GM19372 (cell line): ENCODE data around the gene FGGY.
"Not testable (repeated sequence)": the region's sequence is repeated elsewhere in the genome, so short reads cannot be mapped to it uniquely, and the experiment has no call there.

Experiments
- ATAC-seq: cut with Tn5 transposase; IDR thresholded peaks from one replicate; pipeline ENCODE4 v1.9.1; 2021; ENCODE audit warnings: mild to moderate bottlenecking, low read depth, moderate library complexity; ENCODE audit not compliant: unreplicated experiment

The FGGY gene

DNA sequence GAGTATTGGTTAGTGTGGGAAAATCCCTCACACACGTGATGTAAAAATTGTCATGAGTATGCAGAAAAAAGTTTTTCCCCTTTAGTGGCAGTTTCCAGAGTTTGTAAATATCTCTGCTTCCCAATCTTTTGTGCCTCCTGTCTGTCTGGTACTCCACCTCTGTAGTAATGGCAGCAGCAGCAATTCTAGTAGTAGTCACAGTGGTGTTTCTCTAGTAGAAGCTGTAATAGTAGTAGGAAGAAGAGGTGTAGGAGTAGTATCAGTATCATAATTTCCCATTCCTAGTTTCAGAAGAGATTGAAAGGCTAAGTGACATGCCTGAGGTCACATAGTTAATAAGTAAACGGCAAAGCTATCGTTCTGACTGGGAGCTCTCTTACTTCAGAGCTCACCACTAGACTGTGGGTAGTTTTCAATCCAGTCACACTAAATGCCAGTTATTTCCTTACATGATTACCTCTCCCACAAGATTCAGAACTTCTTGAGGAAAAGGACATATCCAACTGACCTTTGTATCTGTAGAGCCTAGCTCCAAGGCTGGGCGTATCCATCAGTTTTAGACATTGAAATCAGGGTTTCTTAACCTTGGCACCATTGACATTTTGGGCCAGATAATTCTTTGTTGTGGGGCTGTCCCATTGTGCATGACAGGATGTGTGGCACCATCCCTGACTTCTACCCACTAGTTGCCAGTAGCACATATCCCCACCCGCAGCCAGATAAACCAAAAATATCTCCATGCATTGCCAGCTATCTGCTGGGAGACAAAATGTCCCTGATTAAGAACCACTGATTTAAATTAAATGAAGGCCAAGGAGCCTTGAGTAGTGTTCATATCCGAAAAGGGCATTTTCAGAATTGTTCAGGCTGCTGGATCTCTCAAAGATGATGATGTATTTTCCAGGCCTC lies 135.9 kb downstream of the FGGY start:
- peak; percentile 94 for ATAC-seq

DNA sequence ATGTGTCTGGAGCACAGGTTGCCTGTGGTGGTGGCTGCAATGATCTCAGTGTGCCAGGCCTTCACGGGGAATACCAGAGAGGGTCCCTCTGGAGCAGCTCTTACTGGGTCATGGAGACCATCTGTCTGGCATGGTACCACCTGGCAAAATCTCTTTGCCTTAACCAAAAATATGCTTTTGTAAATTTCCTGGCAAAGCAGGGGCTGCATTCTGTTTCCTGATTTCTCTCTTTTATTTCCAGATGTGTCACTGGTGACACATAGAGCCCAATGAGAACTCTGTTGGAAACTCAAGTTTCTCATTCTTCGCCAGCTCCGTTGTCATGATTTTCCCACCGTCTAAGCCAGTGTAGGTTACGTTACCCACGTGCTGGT lies 136.5 kb downstream of the FGGY start:
- no peak for ATAC-seq

GRCh38 chr1:59434336-59434735 lies 137.4 kb downstream of the FGGY start:
- ATAC-seq, result no peak

DNA sequence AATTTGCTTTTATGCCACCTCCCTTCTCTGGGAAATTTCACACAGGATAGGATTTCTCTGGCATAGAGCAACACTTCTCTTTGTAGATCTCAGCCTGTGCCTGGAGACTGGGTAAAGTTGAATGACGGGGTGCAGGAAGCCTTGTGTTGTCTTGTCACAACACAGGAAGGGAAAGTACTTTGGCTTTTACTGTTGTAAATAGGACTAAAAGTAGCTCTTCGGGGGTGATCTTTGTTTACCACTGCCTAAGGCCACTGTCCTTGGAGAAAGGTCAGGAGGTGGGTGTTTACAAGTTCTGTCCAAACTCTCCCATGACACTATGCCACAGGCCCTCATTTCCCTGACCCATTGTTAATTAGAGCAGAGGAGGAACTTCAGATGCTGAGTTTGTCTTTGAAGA lies 139.7 kb downstream of the FGGY start:
- ATAC-seq, result no peak

DNA sequence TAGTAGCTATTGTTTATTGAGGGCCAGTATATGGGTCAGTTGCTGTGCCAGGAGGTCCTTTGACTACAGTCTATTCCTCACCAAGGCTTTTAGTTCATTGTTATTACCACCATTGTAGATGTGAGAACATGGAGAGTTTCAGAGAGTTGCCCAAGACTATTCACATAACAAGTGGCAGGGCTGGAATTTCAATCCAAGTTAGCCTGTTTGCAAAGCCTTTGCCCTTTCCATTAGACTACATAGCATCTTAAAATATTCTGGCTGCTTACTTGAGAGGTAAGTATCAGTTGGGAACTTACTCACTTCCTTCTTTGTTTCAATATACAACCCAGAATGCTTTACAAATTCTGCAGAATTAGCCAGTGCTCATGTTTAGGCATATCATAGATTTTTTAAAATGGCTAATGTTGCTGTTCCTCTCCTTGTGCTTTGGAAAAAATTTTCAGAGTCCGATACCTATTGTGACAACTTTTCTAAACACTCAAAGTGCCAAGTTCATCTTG lies 141.2 kb downstream of the FGGY start:
- no peak for ATAC-seq

DNA sequence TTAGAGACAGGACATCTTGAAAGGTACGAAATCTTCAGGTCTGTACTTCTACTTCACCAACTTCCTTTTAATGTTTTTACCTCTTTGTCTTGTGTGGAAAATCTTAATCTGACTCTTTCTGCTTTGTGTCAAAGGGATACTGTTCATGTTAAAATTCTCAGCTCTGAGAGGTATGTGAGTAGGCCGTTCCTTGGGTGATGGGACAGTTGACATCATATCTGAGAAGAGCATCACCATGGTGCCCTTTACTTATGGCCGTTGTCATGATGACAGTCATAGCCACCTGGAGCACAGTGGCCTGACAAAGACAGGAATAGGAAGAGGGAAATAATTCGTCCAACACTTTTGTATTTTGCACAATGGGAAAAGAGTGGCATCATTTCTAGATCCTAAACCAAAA lies 145.6 kb downstream of the FGGY start:
- ATAC-seq, result no peak

- ATAC-seq, result no peak
Measured at GRCh38 chr1:59443310-59443709, 146.4 kb downstream of the FGGY start.

GRCh38 chr1:59444520-59444919 lies 147.6 kb downstream of the FGGY start:
- no peak for ATAC-seq

DNA sequence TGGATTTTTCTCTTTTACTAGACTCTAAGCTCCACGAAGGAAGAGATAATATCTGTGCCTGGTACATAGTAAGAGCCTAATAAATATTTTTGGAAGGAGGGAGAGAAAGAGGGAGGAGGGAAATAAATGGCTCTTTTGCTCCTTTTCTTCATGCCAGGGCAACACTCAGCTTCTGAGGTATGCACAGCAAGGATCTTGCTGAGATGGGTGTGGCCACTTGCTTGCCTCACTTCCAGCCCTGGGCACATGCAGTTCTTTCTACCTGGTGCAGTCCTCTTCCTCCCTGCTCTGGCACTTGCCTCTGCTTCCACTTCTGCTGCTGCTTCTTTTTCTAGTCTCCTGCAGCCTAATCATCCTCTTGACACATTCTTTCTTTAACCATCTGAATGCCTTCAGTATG lies 148.1 kb downstream of the FGGY start:
- no peak for ATAC-seq

GRCh38 chr1:59446257-59446901 lies 149.5 kb downstream of the FGGY start:
- no peak for ATAC-seq

DNA sequence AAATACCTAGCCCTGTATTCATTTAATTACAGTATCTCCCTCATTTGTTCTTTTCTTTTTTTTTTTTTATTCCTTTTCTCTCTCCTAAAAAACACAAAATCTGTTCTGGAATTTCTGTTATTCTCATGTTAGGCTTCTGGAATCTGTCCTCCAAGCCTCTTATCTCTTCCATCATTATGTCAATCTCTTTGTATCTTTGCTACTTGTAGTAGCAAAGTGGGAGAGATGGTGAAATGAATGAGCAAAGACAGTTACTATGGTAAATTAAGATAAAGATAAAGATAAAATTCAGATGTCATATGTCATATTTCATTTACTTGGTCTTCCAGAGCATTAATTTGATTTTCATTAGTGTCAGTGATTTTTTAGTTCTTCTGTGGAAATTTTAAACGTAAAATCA lies 155.1 kb downstream of the FGGY start:
- no peak for ATAC-seq

GRCh38 chr1:59452559-59452958 lies 155.7 kb downstream of the FGGY start:
- no peak for ATAC-seq

GRCh38 chr1:59453297-59453968 lies 156.5 kb downstream of the FGGY start:
- no peak for ATAC-seq

- ATAC-seq, result no peak
Measured at GRCh38 chr1:59455206-59455605, 158.3 kb downstream of the FGGY start.

DNA sequence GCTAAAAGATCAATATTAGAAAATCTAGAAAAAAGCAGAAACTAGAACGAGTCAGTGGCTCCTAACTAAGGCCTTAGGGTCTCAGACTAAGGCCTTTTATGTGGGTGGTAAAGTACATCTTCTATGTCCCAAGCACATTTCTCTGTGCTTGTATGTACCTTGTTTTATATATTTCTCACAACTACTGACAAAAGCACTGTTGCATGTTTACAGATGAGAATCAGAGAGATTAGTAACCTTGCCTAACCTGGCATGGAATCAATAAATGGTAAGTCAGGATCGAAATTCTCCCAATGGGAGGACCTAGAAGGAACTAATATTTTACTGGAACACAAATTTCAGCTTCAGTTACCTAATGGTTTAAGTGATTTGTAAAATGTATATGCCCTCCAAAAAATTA lies 160.9 kb downstream of the FGGY start:
- no peak for ATAC-seq

- ATAC-seq, result no peak
Measured at GRCh38 chr1:59458884-59459283, 162.0 kb downstream of the FGGY start.

GRCh38 chr1:59462942-59463341 lies 166.0 kb downstream of the FGGY start:
- ATAC-seq, result not testable (repeated sequence)

- ATAC-seq, result not testable (repeated sequence)
Measured at GRCh38 chr1:59465478-59465877, 168.6 kb downstream of the FGGY start.

- ATAC-seq, result no peak
Measured at GRCh38 chr1:59468828-59469428, 172.0 kb downstream of the FGGY start.

DNA sequence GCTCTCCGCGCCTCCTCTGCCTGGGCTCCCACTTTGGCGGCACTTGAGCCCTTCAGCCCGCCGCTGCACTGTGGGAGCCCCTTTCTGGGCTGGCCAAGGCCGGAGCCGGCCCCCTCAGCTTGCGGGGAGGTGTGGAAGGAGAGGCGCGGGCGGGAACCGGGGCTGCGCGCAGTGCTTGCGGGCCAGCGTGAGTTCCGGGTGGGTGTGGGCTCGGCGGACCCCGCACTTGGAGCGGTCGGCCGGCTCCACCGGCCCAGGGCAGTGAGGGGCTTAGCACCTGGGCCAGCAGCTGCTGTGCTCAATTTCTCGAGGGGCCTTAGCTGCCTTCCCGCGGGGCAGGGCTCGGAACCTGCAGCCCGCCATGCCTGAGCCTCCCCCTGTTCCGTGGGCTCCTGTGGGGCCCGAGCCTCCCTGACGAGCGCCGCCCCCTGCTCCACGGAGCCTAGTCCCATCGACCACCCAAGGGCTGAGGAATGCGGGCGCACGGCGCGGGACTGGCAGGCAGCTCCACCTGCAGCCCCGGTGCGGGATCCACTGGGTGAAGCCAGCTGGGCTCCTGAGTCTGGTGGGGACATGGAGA lies 175.2 kb downstream of the FGGY start:
- ATAC-seq, result not testable (repeated sequence)
